Loucy (cell line): ENCODE measurements around the gene SLC45A3.

ENCODE experiments used
- EZH2phosphoT487 ChIP-seq: fragments of 200-600 bp; IDR thresholded peaks from 2 replicates; pipeline ENCODE4 v1.6.1; 2018; ENCODE audit warnings: antibody characterized with exemption, mild to moderate bottlenecking, moderate library complexity, borderline replicate concordance
- TF ChIP-seq, protein P1 (sequence below): fragments of 200-600 bp; sonication (generic); conservative IDR thresholded peaks from 2 replicates; pipeline ENCODE4 v1.5.1; 2014; ENCODE audit warnings: mild to moderate bottlenecking, antibody characterized with exemption, low read length

DNA sequence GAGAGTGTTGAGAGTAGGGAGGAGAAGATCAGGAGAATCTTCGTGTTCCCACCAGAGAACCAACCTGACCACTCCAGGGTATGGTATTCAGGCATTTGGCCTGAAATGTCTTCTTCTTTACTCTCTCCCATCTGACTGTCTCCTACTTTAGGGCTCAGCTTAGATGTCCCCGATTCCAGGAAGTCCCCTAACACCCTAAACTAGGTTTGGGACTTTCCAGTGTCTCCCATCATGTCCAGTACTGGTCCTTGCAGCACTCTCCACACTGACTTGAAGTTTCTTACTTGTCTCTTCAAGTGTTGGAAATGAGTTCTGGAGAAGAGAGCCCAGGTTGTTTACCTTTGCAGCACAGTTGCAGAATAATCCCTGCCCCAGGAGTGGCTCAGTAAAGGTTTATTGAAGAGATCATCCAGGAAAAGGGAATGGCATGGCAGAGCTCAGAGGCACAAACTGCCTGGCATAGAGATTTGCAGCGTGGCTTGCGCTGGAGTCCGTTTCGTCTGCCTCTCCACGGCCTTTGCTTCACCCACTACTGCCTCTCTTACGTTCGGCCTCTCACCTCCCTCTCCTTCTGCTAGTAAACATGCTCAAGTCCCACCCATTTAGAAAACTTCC, 42.3 kb downstream of the SLC45A3 start:
- TF ChIP-seq, protein P1, sequence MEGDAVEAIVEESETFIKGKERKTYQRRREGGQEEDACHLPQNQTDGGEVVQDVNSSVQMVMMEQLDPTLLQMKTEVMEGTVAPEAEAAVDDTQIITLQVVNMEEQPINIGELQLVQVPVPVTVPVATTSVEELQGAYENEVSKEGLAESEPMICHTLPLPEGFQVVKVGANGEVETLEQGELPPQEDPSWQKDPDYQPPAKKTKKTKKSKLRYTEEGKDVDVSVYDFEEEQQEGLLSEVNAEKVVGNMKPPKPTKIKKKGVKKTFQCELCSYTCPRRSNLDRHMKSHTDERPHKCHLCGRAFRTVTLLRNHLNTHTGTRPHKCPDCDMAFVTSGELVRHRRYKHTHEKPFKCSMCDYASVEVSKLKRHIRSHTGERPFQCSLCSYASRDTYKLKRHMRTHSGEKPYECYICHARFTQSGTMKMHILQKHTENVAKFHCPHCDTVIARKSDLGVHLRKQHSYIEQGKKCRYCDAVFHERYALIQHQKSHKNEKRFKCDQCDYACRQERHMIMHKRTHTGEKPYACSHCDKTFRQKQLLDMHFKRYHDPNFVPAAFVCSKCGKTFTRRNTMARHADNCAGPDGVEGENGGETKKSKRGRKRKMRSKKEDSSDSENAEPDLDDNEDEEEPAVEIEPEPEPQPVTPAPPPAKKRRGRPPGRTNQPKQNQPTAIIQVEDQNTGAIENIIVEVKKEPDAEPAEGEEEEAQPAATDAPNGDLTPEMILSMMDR: no peak
- no peak for TF ChIP-seq EZH2phosphoT487
